ENCODE data around the gene CADM1. TPM values are rescaled to one million over a fixed set of nuclear protein-coding genes. Genes with fewer than 3 reads are reported as not detected.

The CADM1 gene
- polyA plus RNA-seq, 1 experiment = 31.8 TPM

DNA sequence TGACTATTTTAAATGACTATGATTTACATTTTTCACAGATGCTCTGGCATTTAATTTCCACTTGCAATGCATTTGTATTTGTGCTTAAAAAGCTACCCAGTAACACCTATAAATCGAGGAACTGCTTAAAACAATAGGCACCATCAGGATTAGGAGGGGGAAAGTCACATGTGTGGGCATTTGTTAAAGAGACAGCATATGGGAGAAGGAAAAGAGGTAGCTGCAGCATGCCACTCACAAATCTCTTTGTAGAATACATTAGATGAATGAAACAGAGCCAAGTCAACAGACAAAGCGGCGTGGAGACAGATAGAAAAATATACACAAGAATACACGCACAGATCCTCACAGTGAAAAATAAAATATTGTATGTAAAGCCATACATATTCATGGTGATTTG lies 228.0 kb downstream of the CADM1 start:
- ChIA-PET POLR2A (no interaction called here), CTCF (no interaction called here)
- no peak for DNase-seq (ENCODE audit: low read depth)
- TF ChIP-seq, protein P1, sequence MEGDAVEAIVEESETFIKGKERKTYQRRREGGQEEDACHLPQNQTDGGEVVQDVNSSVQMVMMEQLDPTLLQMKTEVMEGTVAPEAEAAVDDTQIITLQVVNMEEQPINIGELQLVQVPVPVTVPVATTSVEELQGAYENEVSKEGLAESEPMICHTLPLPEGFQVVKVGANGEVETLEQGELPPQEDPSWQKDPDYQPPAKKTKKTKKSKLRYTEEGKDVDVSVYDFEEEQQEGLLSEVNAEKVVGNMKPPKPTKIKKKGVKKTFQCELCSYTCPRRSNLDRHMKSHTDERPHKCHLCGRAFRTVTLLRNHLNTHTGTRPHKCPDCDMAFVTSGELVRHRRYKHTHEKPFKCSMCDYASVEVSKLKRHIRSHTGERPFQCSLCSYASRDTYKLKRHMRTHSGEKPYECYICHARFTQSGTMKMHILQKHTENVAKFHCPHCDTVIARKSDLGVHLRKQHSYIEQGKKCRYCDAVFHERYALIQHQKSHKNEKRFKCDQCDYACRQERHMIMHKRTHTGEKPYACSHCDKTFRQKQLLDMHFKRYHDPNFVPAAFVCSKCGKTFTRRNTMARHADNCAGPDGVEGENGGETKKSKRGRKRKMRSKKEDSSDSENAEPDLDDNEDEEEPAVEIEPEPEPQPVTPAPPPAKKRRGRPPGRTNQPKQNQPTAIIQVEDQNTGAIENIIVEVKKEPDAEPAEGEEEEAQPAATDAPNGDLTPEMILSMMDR (IDR thresholded peaks at IDR 0.05; ENCODE audit: insufficient read depth, low read depth, low read length) = no peak
- Histone ChIP-seq H3K27me3 (ENCODE audit: control insufficient read depth, insufficient read depth, low read length) (no peaks in the 10 kb centered on the region), H3K36me3 (ENCODE audit: control insufficient read depth, insufficient read depth, low read length) (no peaks in the 10 kb centered on the region), H3K4me3 (ENCODE audit: low read depth, low read length) (no peak overlapping the region)

DNA sequence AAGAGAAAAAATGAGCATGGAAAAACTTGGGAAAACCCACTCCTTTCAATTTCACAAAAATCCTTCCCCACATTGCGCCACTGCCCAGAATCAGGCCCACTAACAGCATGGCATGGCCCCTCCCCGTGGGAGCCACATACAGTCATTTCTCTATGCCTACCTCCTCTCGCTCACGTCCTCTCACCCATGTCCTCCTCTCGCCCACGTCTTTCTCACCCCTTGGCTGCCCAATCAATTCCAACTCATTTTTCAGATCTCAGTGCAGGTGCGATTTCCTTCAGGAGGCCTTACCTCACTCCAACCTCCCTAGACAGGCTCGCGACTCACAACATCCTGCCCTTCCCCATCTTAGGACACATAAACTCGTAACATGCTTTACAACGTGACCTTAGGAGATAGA lies 229.2 kb downstream of the CADM1 start:
- no peak for DNase-seq (ENCODE audit: low read depth)
- Histone ChIP-seq H3K27me3 (ENCODE audit: control insufficient read depth, insufficient read depth, low read length) (no peaks in the 10 kb centered on the region), H3K4me3 (ENCODE audit: low read depth, low read length) (no peak overlapping the region), H3K36me3 (ENCODE audit: control insufficient read depth, insufficient read depth, low read length) (no peaks in the 10 kb centered on the region)
- TF ChIP-seq, protein P1 (IDR thresholded peaks at IDR 0.05; ENCODE audit: insufficient read depth, low read depth, low read length) = no peak
- POLR2A ChIA-PET = no interaction called here
- CTCF ChIA-PET = no interaction called here

DNA sequence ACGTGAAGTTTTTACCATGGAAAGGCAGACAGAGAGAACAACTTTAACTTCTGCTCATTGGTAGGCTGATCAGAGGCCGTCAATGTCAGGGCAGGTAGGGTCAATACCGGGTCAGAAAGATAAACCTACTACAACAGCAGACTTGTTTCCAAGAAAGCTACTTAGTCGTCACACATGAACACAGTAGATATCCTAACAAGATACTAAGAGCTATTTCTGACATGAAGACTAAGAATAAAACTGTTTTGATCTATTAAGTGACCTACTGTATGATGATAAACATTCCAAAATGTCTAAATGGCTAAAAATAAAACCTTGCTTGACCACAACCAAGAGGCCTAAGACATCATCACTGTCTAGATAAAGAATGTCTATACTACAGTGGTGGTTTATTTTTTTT lies 231.3 kb downstream of the CADM1 start:
- Histone ChIP-seq H3K27me3 (ENCODE audit: control insufficient read depth, insufficient read depth, low read length) (no peaks in the 10 kb centered on the region), H3K4me3 (ENCODE audit: low read depth, low read length) (no peak overlapping the region), H3K36me3 (ENCODE audit: control insufficient read depth, insufficient read depth, low read length) (no peaks in the 10 kb centered on the region)
- DNase-seq (ENCODE audit: low read depth) = no peak
- ChIA-PET CTCF (no interaction called here), POLR2A (no interaction called here)
- TF ChIP-seq, protein P1 (IDR thresholded peaks at IDR 0.05; ENCODE audit: insufficient read depth, low read depth, low read length) = no peak

GRCh38 chr11:115271643-115272042 lies 232.6 kb downstream of the CADM1 start:
- H3K27me3 ChIP-seq (ENCODE audit: control insufficient read depth, insufficient read depth, low read length) = no peaks in the 10 kb centered on the region
- TF ChIP-seq, protein P1 (IDR thresholded peaks at IDR 0.05; ENCODE audit: insufficient read depth, low read depth, low read length) = no peak
- CTCF ChIA-PET = no interaction called here
- H3K4me3 ChIP-seq (ENCODE audit: low read depth, low read length) = no peak overlapping the region
- H3K36me3 ChIP-seq (ENCODE audit: control insufficient read depth, insufficient read depth, low read length) = no peaks in the 10 kb centered on the region
- no peak for DNase-seq (ENCODE audit: low read depth)
- POLR2A ChIA-PET = no interaction called here

GRCh38 chr11:115269191-115269950 lies 234.8 kb downstream of the CADM1 start:
- ChIA-PET POLR2A (no interaction called here), CTCF (interaction anchor here (1.0 kb wide), 1 partner anchor 10 kb away, joined by 3 read pairs; no protein-coding TSS in a partner anchor)
- H3K27me3 ChIP-seq (ENCODE audit: control insufficient read depth, insufficient read depth, low read length) = no peaks in the 10 kb centered on the region
- H3K4me3 ChIP-seq (ENCODE audit: low read depth, low read length) = no peak overlapping the region
- H3K36me3 ChIP-seq (ENCODE audit: control insufficient read depth, insufficient read depth, low read length) = no peaks in the 10 kb centered on the region
- TF ChIP-seq, protein P1 (IDR thresholded peaks at IDR 0.05; ENCODE audit: insufficient read depth, low read depth, low read length) = no peak
- no peak for DNase-seq (ENCODE audit: low read depth)

Data from BJ (cell line).